ENCODE data around the gene NHSL2.

NHSL2 gene

DNA sequence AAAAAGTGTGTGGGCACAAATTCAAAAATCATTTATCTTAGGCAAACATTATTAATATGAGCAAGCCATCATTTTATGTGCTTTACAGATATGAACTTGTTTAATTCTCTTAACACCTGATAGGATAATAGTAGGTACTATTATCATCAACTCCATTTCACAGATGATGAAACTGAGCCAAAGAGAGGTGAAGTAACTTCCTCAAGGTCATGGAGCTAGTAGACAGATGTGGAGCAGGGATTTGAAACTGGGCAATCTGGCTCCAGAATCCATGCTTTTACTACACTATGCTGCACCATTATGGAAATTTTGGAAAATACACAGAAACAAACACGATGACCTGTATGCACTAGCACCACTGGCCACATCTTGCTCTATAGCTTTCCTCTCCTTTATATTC lies 269.9 kb downstream of the NHSL2 start:
- no peak overlapping the region for H3K4me3 ChIP-seq (ENCODE audit: low read length)
- TF ChIP-seq ZNF274 (IDR thresholded peaks at IDR 0.05; ENCODE audit: low read depth, low read length): no peak

GRCh38 chrX:72181178-72182125 lies 270.8 kb downstream of the NHSL2 start, which contains the start of gene PIN4:
Gene PIN4, plus strand, starts transcription at chrX:72181757. Its CDS starts 29 bp downstream, at chrX:72181786.
- TF ChIP-seq ZNF274 (IDR thresholded peaks at IDR 0.05; ENCODE audit: low read depth, low read length): no peak
- peak within 1 kb of the TSS; percentile 96 for H3K4me3 ChIP-seq (ENCODE audit: low read length)

GRCh38 chrX:72182924-72183323 lies 272.3 kb downstream of the NHSL2 start:
- no peak for TF ChIP-seq ZNF274 (IDR thresholded peaks at IDR 0.05; ENCODE audit: low read depth, low read length)
- H3K4me3 ChIP-seq (ENCODE audit: low read length): peak overlapping the region; percentile 96

- TF ChIP-seq ZNF274 (IDR thresholded peaks at IDR 0.05; ENCODE audit: low read depth, low read length): no peak
- no peak overlapping the region for H3K4me3 ChIP-seq (ENCODE audit: low read length)
Measured at GRCh38 chrX:72201836-72202536, 291.3 kb downstream of the NHSL2 start.

Measured in GM08714 (cell line).